Embryonic facial prominence (tissue), 1 donor: ENCODE results near the gene SMIM28.
"Not testable (repeated sequence)": the region's sequence is repeated elsewhere in the genome, so short reads cannot be mapped to it uniquely, and the experiment has no call there.

Experiments
- DNase-seq: peaks from one replicate; pipeline ENCODE4 v3.0.0-alpha.2; 2016; ENCODE audit errors: extremely low spot score

The SMIM28 gene

GRCh38 chr6:138405816-138406413, 28.2 kb downstream of the SMIM28 start:
- no peak for DNase-seq

- no peak for DNase-seq
Measured at GRCh38 chr6:138406443-138406842, 28.7 kb downstream of the SMIM28 start.

DNA sequence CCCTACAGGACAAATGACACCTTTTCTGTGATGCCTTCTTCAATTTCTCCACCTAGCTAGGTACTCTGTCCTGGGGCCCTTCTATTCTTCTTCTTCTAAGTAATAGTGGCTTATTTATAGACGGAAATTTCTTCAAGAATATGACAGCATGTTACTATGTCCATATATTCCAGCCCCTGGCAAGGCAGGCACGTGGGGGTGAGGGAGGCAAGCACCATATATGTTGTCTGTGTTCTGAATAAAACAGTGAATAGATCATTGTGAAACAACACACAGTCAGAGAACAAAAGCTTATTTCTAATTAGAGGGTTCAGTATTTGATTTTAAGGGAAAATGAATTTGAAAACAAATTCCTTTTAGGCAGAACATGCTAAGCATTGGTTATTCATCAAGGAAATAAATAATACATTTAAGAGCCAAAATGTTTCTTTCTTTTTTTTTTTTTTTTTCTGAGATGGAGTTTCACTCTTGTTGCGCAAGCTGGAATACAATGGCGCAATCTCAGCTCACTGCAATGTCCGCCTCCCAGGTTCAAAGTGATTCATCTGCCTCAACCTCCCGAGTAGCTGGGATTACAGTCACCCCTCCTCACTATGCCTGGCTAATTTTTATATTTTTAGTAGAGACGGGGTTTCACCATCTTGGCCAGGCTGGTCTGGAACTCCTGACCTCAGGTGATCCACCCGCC, 32.5 kb downstream of the SMIM28 start:
- no peak for DNase-seq

GRCh38 chr6:138410972-138411880, 33.5 kb downstream of the SMIM28 start:
- DNase-seq = no peak

- DNase-seq = no peak
Measured at GRCh38 chr6:138415125-138415524, 37.4 kb downstream of the SMIM28 start.

GRCh38 chr6:138416206-138416605, 38.5 kb downstream of the SMIM28 start:
- DNase-seq = no peak

DNA sequence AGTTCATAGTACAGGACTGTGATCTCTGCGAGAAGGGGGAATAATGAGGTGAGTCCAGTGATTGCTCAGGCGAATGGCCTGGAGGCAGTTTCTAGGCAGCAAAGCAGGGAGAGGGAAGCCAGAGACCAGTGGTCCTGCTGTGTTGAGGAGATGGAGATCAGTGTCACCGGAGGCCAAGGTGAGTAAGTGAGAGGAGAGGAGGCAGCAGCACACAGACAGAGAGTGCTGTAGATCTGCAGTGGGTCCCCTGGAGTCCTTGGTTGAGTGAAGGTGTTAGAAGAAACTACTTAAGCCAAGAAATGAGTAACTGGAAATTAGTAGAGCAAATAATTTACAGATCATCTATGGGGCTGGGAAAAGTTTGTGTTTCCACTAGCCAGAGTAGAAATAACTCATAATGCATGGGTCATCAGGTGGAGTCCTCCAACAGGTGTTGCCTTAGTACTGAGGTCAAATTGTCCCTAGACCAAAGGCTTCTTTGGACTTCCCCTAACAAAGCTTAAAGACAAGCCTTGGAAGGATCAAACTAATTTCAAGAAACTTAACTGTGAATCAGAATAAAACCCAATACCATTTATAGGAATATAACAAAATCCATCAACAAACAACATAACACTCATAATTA, 39.9 kb downstream of the SMIM28 start:
- DNase-seq = no peak

- DNase-seq = no peak
Measured at GRCh38 chr6:138418118-138418742, 40.5 kb downstream of the SMIM28 start.

DNA sequence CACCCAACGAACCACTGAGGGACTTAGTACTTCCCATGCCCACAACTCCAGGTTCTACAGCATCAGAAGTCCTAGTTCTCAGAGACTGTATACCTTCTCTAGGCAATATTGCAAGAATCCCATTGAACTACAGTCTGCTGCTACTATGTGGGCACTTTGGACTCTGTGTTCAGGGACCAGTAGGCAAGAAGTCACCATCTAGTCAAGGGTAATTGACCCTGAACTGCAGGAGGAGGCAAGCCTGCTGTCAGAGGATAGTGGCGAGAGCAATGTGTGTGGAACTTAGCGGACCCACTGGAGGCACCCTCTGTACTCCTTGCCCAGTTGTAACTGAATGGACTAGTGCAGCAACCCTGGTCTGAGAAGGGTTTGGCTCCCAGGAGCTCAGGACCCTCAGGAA, 42.1 kb downstream of the SMIM28 start:
- DNase-seq = no peak

- no peak for DNase-seq
Measured at GRCh38 chr6:138420356-138420755, 42.7 kb downstream of the SMIM28 start.

- no peak for DNase-seq
Measured at GRCh38 chr6:138421089-138421488, 43.4 kb downstream of the SMIM28 start.

DNA sequence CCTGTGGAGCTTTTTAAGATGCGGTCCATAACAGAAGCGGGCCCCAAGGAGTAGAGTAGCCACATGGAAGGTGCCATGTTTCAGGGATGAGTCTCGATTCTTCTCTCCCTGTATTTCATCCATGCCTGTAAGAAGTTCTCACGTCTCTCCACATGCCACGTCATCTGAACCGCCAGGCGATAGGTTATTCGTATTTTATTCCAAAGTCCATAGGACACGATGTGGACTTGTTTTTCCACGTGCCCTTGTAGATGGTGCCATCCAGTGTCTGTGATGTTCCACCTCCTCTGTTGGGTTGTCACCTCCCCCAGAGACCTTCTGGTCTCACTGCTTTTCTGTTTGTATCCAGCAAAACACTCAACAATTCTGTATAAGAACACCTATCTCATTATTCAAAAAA, 43.9 kb downstream of the SMIM28 start:
- no peak for DNase-seq

GRCh38 chr6:138422861-138423260, 45.2 kb downstream of the SMIM28 start:
- DNase-seq = no peak

- DNase-seq = no peak
Measured at GRCh38 chr6:138424004-138424904, 46.5 kb downstream of the SMIM28 start.

DNA sequence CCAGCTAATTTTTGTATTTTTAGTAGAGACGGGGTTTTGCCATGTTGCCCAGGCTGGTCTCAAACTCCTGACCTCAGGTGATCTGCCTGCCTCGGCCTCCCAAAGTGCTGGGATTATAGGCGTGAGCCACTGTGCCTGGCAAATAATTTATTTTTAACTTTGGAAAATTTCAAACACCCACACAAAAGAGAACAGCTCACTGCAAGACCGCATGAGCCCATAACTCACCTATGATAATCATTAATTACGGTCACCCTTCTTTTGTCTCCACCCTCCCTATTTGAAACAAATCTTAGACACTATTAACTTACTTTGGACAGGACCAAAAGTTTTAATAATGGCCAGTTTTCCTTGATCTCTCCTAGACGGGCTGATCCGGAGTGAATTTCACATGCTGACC, 47.6 kb downstream of the SMIM28 start:
- not testable (repeated sequence) for DNase-seq

DNA sequence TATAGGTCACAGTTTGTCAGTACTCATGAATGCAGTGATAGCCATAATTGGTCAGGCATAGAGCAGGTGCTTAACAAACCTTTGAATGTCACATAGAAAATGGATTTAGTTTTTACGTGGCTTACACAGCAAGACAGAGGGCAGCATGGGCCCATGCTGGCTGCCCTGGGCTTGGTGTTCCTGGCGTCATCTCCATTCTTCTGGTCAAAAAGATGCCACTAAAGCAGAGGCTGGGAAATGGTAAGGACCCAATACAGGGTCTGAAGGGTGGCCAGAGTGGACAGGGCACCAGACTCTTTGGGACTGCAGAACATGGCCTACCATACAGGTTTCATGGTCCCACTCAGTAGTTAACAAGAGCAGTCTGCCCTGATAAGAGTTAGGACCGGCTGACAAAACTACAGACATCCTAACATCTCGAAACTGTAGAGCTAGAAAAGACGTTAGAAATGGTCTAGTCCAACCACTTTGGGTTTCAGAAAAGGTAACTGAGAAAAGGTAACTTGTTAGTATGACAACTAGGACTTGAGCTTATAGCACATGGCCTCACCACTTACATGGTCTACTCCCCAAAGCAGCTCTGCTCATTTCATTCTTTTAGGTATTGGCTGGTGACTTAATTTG, 48.9 kb downstream of the SMIM28 start:
- DNase-seq = no peak

- no peak for DNase-seq
Measured at GRCh38 chr6:138427701-138428100, 50.0 kb downstream of the SMIM28 start.

GRCh38 chr6:138428944-138429598, 51.4 kb downstream of the SMIM28 start:
- peak; percentile 69 for DNase-seq

DNA sequence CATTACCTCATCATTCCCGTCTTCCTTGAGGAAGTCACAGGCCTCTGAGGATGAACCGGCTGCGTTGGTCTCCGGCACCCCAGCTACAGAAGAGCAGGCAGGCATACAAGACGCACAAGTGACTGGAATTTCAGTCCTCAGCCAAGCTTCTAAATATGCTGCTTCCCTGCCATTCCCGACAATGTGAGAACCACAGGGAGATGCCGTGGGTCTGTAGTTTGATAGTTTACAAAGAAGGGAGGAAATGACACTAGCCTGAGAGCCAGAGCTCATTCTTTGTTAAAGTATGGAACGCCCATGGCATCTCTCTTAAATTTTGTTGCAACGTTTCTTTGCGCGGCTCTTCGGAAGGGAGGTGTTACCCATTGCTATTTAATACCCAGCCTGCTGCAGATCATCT, 52.1 kb downstream of the SMIM28 start:
- DNase-seq = no peak
